ENCODE measurements around the gene MROH2A.

GRCh38 chr2:233821196-233821595 lies 43.1 kb downstream of the MROH2A start:
- no peak for TF ChIP-seq EZH2 (IDR thresholded peaks at IDR 0.05)
- no peak for TF ChIP-seq POLR2AphosphoS5 (IDR thresholded peaks at IDR 0.05; ENCODE audit: borderline replicate concordance, low read depth, low read length)

All from SK-N-MC (cell line).